Esophagus squamous epithelium (tissue), 5 donors: ENCODE data around the gene HACD2. TPM values are rescaled to one million over a fixed set of nuclear protein-coding genes. Genes with fewer than 3 reads are reported as not detected.

Experiments used
- DNase-seq: peaks from one replicate; lab custom pipeline; 2025; lab: John Stamatoyannopoulos, UW
- H3K27ac ChIP-seq, 4 donors: fragments of 200-600 bp; sonication (generic); one replicate each; pipeline ENCODE4 v1.5.1; 2016 to 2019; ENCODE audit warnings: mild to moderate bottlenecking in 1 of 4
- H3K27me3 ChIP-seq, 4 donors: fragments of 200-600 bp; sonication (generic); 1 replicate in 3 of 4; 2 replicates in 1 of 4; pipeline versions ENCODE4 v1.5.1 to v1.6.0; 2017 to 2021; ENCODE audit warnings: antibody characterized with exemption in 1 of 4
- H3K36me3 ChIP-seq, 3 donors: fragments of 200-600 bp; sonication (generic); one replicate each; pipeline ENCODE4 v1.5.1; 2016 to 2019
- H3K4me1 ChIP-seq, 3 donors: fragments of 200-600 bp; sonication (generic); one replicate each; pipeline ENCODE4 v1.5.1; 2017 to 2019
- H3K4me3 ChIP-seq, 4 donors: fragments of 200-600 bp; sonication (generic); 1 replicate in 3 of 4; 2 replicates in 1 of 4; pipeline ENCODE4 v1.5.1; 2016 to 2019; ENCODE audit warnings: mild to moderate bottlenecking in 2 of 4, moderate library complexity in 1 of 4
- H3K9me3 ChIP-seq, 3 donors: fragments of 200-600 bp; sonication (generic); one replicate each; pipeline ENCODE4 v1.5.1; 2016 to 2019
- CTCF ChIP-seq, 6 experiments: fragments of 450-650 bp in 4 of 6; fragments of 200-600 bp in 2 of 6; sonication (generic) in 2 of 6; IDR thresholded peaks; one replicate each; pipeline ENCODE4 v1.5.1; 2016 to 2019; ENCODE audit warnings: antibody characterized with exemption in 6 of 6, mild to moderate bottlenecking in 4 of 6, moderate library complexity in 4 of 6
- POLR2A ChIP-seq, 4 donors: fragments of 450-650 bp; IDR thresholded peaks; one replicate each; pipeline ENCODE4 v1.6.1; 2017; ENCODE audit warnings: antibody characterized with exemption in 4 of 4, mild to moderate bottlenecking in 4 of 4, moderate library complexity in 3 of 4
- WGBS, 2 donors: methylation state at CpG; one replicate each; pipeline ENCODE4 v1.1.5; 2018; 5-methylcytosine and 5-hydroxymethylcytosine counted together
- intact Hi-C: fragments of 100-400 bp; cut with DNase I; formaldehyde crosslinking; loops from one replicate; pipeline ENCODE4 v1.15.0; 2022
- total RNA-seq, 4 donors: library from RNA; depleted of rRNA; stranded (reverse); fragments of >200 nt; gene quantifications; one replicate each; pipeline ENCODE4 v1.1.0, GENCODE V29; 2016
- donor health status: DM: yes; HTN: yes; CAD: no.

HACD2 gene
- total RNA-seq, 4 donors from 2014 or later = 28.4 to 46.6 (median 34.9) TPM

GRCh38 chr3:123499322-123499721 is 85.5 kb downstream of the HACD2 start:
- Histone ChIP-seq H3K27ac (no peak overlapping the region), H3K9me3 (no peaks in the 10 kb centered on the region), H3K4me3 (no peak overlapping the region), H3K36me3 (peaks cover 0 to 80% (median 4%) of the 10 kb centered on the region in 3 donors), H3K27me3 (no peaks in the 10 kb centered on the region), H3K4me1 (peaks cover 0 to 4% (median 0%) of the 10 kb centered on the region in 3 donors)
- intact Hi-C loops = no loop called here
- 58 to 61% methylated on average over 3 of the region's 3 CpGs for WGBS, 2 donors
- no peak for DNase-seq
- TF ChIP-seq CTCF (IDR thresholded peaks at IDR 0.05) (no peak), POLR2A (IDR thresholded peaks at IDR 0.05) (no peak)

GRCh38 chr3:123498761-123499160 is 86.1 kb downstream of the HACD2 start:
- WGBS, 2 donors = 75 to 80% methylated on average over 1 of the region's 3 CpGs
- Histone ChIP-seq H3K4me3 (no peak overlapping the region), H3K36me3 (peaks cover 0 to 85% (median 4%) of the 10 kb centered on the region in 3 donors), H3K9me3 (no peaks in the 10 kb centered on the region), H3K27ac (no peak overlapping the region), H3K4me1 (peaks cover 0 to 4% (median 0%) of the 10 kb centered on the region in 3 donors), H3K27me3 (no peaks in the 10 kb centered on the region)
- intact Hi-C loops = no loop called here
- TF ChIP-seq CTCF (IDR thresholded peaks at IDR 0.05) (no peak), POLR2A (IDR thresholded peaks at IDR 0.05) (no peak)
- no peak for DNase-seq

- no peaks in the 10 kb centered on the region for H3K9me3 ChIP-seq
- H3K27ac ChIP-seq = no peak overlapping the region
- H3K27me3 ChIP-seq = no peaks in the 10 kb centered on the region
- WGBS, 2 donors = 78% methylated on average over 4 of the region's 4 CpGs
- TF ChIP-seq POLR2A (IDR thresholded peaks at IDR 0.05) = no peak
- TF ChIP-seq CTCF (IDR thresholded peaks at IDR 0.05) = no peak
- peaks cover 0 to 82% (median 4%) of the 10 kb centered on the region in 3 donors for H3K36me3 ChIP-seq
- DNase-seq = no peak
- no peak overlapping the region for H3K4me3 ChIP-seq
- H3K4me1 ChIP-seq = peaks cover 0 to 2% (median 0%) of the 10 kb centered on the region in 3 donors
- intact Hi-C loops = no loop called here
These were observed 90.9 kb downstream of the HACD2 start for GRCh38 chr3:123493912-123494311.

- intact Hi-C loops = no loop called here
- no peaks in the 10 kb centered on the region for H3K27me3 ChIP-seq
- peaks cover 0 to 64% (median 0%) of the 10 kb centered on the region in 3 donors for H3K36me3 ChIP-seq
- no peak overlapping the region for H3K27ac ChIP-seq
- no peaks in the 10 kb centered on the region for H3K9me3 ChIP-seq
- 83% methylated on average over 4 of the region's 4 CpGs for WGBS, 2 donors
- H3K4me3 ChIP-seq = no peak overlapping the region
- DNase-seq = no peak
- TF ChIP-seq CTCF (IDR thresholded peaks at IDR 0.05) (no peak), POLR2A (IDR thresholded peaks at IDR 0.05) (no peak)
- H3K4me1 ChIP-seq = no peaks in the 10 kb centered on the region
These were observed 92.8 kb downstream of the HACD2 start for GRCh38 chr3:123491966-123492587.

- no peak for DNase-seq
- WGBS, 2 donors = 10 to 17% methylated on average over 5 to 7 of the region's 8 CpGs
- no peaks in the 10 kb centered on the region for H3K27me3 ChIP-seq
- TF ChIP-seq POLR2A (IDR thresholded peaks at IDR 0.05) = no peak
- peak; percentile 31 to 85 (median 76) for TF ChIP-seq CTCF (IDR thresholded peaks at IDR 0.05)
- intact Hi-C loops = loop anchor here (2.0 kb wide), 2 partner anchors 41 to 161 kb away; partner anchors contain the start of gene ADCY5
- H3K9me3 ChIP-seq = no peaks in the 10 kb centered on the region
- no peak overlapping the region for H3K4me3 ChIP-seq
- no peaks in the 10 kb centered on the region for H3K4me1 ChIP-seq
- H3K36me3 ChIP-seq = peaks cover 0 to 40% (median 0%) of the 10 kb centered on the region in 3 donors
- peak overlapping the region in 3 of 4 donors; percentile 18 to 54 (median 45) for H3K27ac ChIP-seq
These were observed 95.4 kb downstream of the HACD2 start for GRCh38 chr3:123489400-123490004.
